Left renal pelvis (tissue), 4 donors: ENCODE results near the gene POLD2. TPM values are rescaled to one million over a fixed set of nuclear protein-coding genes. Genes with fewer than 3 reads are reported as not detected.

Experiments
- DNase-seq, 4 donors: peaks; one replicate each; pipeline ENCODE4 v3.0.0-alpha.2; 2013; ENCODE audit warnings: low read depth in 4 of 4, low spot score in 3 of 4
- polyA plus RNA-seq, 4 donors: library from polyadenylated mRNA; unstranded; fragments of 120-200 nt; gene quantifications; one replicate each; pipeline ENCODE4 v1.2.1, GENCODE V29; 2013; ENCODE audit not compliant: insufficient read length in 4 of 4

The POLD2 gene
- polyA plus RNA-seq, 4 donors = 96.7 to 117 (median 113) TPM

GRCh38 chr7:44114586-44115310 is 8.6 kb downstream of the POLD2 start:
- no peak for DNase-seq

- DNase-seq = no peak
Measured at GRCh38 chr7:44113764-44114354, 9.5 kb downstream of the POLD2 start.

- no peak for DNase-seq
Measured at GRCh38 chr7:44112997-44113763, 10.2 kb downstream of the POLD2 start.

GRCh38 chr7:44112231-44112996 is 10.9 kb downstream of the POLD2 start:
- no peak for DNase-seq

- DNase-seq = no peak
Measured at GRCh38 chr7:44111761-44112160, 11.6 kb downstream of the POLD2 start.

GRCh38 chr7:44110719-44111635 is 12.4 kb downstream of the POLD2 start:
- no peak for DNase-seq

- no peak for DNase-seq
Measured at GRCh38 chr7:44109991-44110390, 13.4 kb downstream of the POLD2 start.

GRCh38 chr7:44108768-44109750 is 14.3 kb downstream of the POLD2 start:
- DNase-seq = no peak

GRCh38 chr7:44107961-44108767 is 15.2 kb downstream of the POLD2 start:
- DNase-seq = no peak

- DNase-seq = no peak
Measured at GRCh38 chr7:44107116-44107960, 16.0 kb downstream of the POLD2 start.

GRCh38 chr7:44106311-44107065 is 16.9 kb downstream of the POLD2 start:
- DNase-seq = no peak

GRCh38 chr7:44105832-44106231 is 17.5 kb downstream of the POLD2 start:
- DNase-seq = no peak

GRCh38 chr7:44104860-44105771 is 18.2 kb downstream of the POLD2 start:
- DNase-seq = no peak

- DNase-seq = no peak
Measured at GRCh38 chr7:44103923-44104859, 19.2 kb downstream of the POLD2 start, which contains the start of gene AEBP1. AEBP1 (plus strand) TSS chr7:44104345; CDS start chr7:44104666, 321 bp downstream.
